ENCODE data around the gene PTPRN2. TPM values are rescaled to one million over a fixed set of nuclear protein-coding genes. Genes with fewer than 3 reads are reported as not detected.

PTPRN2 gene
- total and polyA plus RNA-seq, 5 experiments from 2014 or later = 0.69 to 1.5 (median 0.99) TPM

GRCh38 chr7:158262284-158263109, 325.1 kb downstream of the PTPRN2 start:
- POLR2A ChIA-PET = no interaction called here
- Mint-ChIP-seq H3K4me3 (no peak overlapping the region), H3K4me1 (no peaks in the 10 kb centered on the region), H3K36me3 (no peaks in the 10 kb centered on the region), H3K27me3 (peaks cover 0 to 13% (median 5%) of the 10 kb centered on the region in 5 donors), H3K9me3 (no peaks in the 10 kb centered on the region), H3K27ac (no peak overlapping the region)
- DNase-seq (no peak), ATAC-seq (no peak)

GRCh38 chr7:158261362-158262235, 326.0 kb downstream of the PTPRN2 start:
- Mint-ChIP-seq H3K27ac (no peak overlapping the region), H3K4me1 (no peaks in the 10 kb centered on the region), H3K4me3 (no peak overlapping the region), H3K36me3 (no peaks in the 10 kb centered on the region), H3K9me3 (no peaks in the 10 kb centered on the region), H3K27me3 (peaks cover 0 to 13% (median 5%) of the 10 kb centered on the region in 5 donors)
- ATAC-seq (no peak), DNase-seq (no peak)
- POLR2A ChIA-PET = no interaction called here

- Mint-ChIP-seq H3K4me3 (no peak overlapping the region), H3K27ac (no peak overlapping the region), H3K9me3 (no peaks in the 10 kb centered on the region), H3K27me3 (peaks cover 0 to 13% (median 5%) of the 10 kb centered on the region in 5 donors), H3K36me3 (no peaks in the 10 kb centered on the region), H3K4me1 (no peaks in the 10 kb centered on the region)
- ATAC-seq = no peak
- POLR2A ChIA-PET = no interaction called here
- DNase-seq = no peak
Measured at GRCh38 chr7:158260567-158261361, 326.9 kb downstream of the PTPRN2 start.

- no peak overlapping the region for H3K27ac Mint-ChIP-seq
- POLR2A ChIA-PET = no interaction called here
- ATAC-seq (no peak), DNase-seq (no peak)
- peaks cover 0 to 18% (median 5%) of the 10 kb centered on the region in 5 donors for H3K27me3 Mint-ChIP-seq
- H3K9me3 Mint-ChIP-seq = no peaks in the 10 kb centered on the region
- H3K36me3 Mint-ChIP-seq = peaks cover 0 to 2% (median 0%) of the 10 kb centered on the region in 3 donors
- no peaks in the 10 kb centered on the region for H3K4me1 Mint-ChIP-seq
- H3K4me3 Mint-ChIP-seq = no peak overlapping the region
Measured at GRCh38 chr7:158259671-158260418, 327.8 kb downstream of the PTPRN2 start.

GRCh38 chr7:158259141-158259540, 328.5 kb downstream of the PTPRN2 start:
- Mint-ChIP-seq H3K36me3 (peaks cover 0 to 7% (median 0%) of the 10 kb centered on the region in 3 donors), H3K4me1 (no peaks in the 10 kb centered on the region), H3K27ac (no peak overlapping the region), H3K27me3 (peaks cover 0 to 21% (median 5%) of the 10 kb centered on the region in 5 donors), H3K9me3 (no peaks in the 10 kb centered on the region), H3K4me3 (no peak overlapping the region)
- POLR2A ChIA-PET = no interaction called here
- ATAC-seq (no peak), DNase-seq (no peak)

- POLR2A ChIA-PET = no interaction called here
- peaks cover 0 to 21% (median 5%) of the 10 kb centered on the region in 5 donors for H3K27me3 Mint-ChIP-seq
- ATAC-seq (no peak), DNase-seq (no peak)
- H3K9me3 Mint-ChIP-seq = no peaks in the 10 kb centered on the region
- no peaks in the 10 kb centered on the region for H3K4me1 Mint-ChIP-seq
- H3K27ac Mint-ChIP-seq = peak overlapping the region in 1 of 10 donors; percentile 35
- peaks cover 0 to 7% (median 0%) of the 10 kb centered on the region in 3 donors for H3K36me3 Mint-ChIP-seq
- no peak overlapping the region for H3K4me3 Mint-ChIP-seq
Measured at GRCh38 chr7:158258411-158259130, 329.1 kb downstream of the PTPRN2 start.

GRCh38 chr7:158257516-158258410, 329.9 kb downstream of the PTPRN2 start:
- Mint-ChIP-seq H3K9me3 (no peaks in the 10 kb centered on the region), H3K4me3 (no peak overlapping the region), H3K27me3 (peaks cover 0 to 21% (median 5%) of the 10 kb centered on the region in 5 donors), H3K4me1 (no peaks in the 10 kb centered on the region), H3K27ac (peak overlapping the region in 1 of 10 donors; percentile 35), H3K36me3 (peaks cover 0 to 7% (median 0%) of the 10 kb centered on the region in 3 donors)
- ATAC-seq (no peak), DNase-seq (no peak)
- POLR2A ChIA-PET = no interaction called here

- Mint-ChIP-seq H3K4me1 (no peaks in the 10 kb centered on the region), H3K9me3 (no peaks in the 10 kb centered on the region), H3K4me3 (no peak overlapping the region), H3K27me3 (peaks cover 0 to 21% (median 5%) of the 10 kb centered on the region in 5 donors), H3K36me3 (peaks cover 0 to 7% (median 0%) of the 10 kb centered on the region in 3 donors), H3K27ac (no peak overlapping the region)
- ATAC-seq = no peak
- DNase-seq = no peak
- POLR2A ChIA-PET = no interaction called here
Measured at GRCh38 chr7:158257001-158257400, 330.6 kb downstream of the PTPRN2 start.

GRCh38 chr7:158256091-158256816, 331.4 kb downstream of the PTPRN2 start:
- H3K27ac Mint-ChIP-seq = peak overlapping the region in 1 of 10 donors; percentile 40
- no peak for DNase-seq
- POLR2A ChIA-PET = no interaction called here

GRCh38 chr7:158255558-158255957, 332.1 kb downstream of the PTPRN2 start:
- no peak for DNase-seq
- Mint-ChIP-seq H3K9me3 (peaks cover 0 to 2% (median 0%) of the 10 kb centered on the region in 9 donors), H3K36me3 (peaks cover 0 to 7% (median 0%) of the 10 kb centered on the region in 3 donors), H3K4me3 (no peak overlapping the region), H3K27ac (no peak overlapping the region), H3K27me3 (peaks cover 0 to 26% (median 5%) of the 10 kb centered on the region in 5 donors), H3K4me1 (no peaks in the 10 kb centered on the region)
- no peak for ATAC-seq
- POLR2A ChIA-PET = no interaction called here

More at GRCh38 chr7:158256091-158256816, 331.4 kb downstream of the PTPRN2 start:
- Mint-ChIP-seq H3K4me3 (no peak overlapping the region), H3K9me3 (peaks cover 0 to 2% (median 0%) of the 10 kb centered on the region in 9 donors), H3K36me3 (peaks cover 0 to 7% (median 0%) of the 10 kb centered on the region in 3 donors), H3K27me3 (peaks cover 0 to 24% (median 5%) of the 10 kb centered on the region in 5 donors), H3K4me1 (no peaks in the 10 kb centered on the region)
- no peak for ATAC-seq

Data from naive thymus-derived CD8-positive, alpha-beta T cell (primary cell).